Measurements from ENCODE around the gene INPP4B. TPM values are rescaled to one million over a fixed set of nuclear protein-coding genes. Genes with fewer than 3 reads are reported as not detected.

Gene INPP4B
- total and polyA plus RNA-seq, 2 donors (not counting 1 experiment from before 2014, with no cell fraction given) = 19.7 to 22.2 TPM

- H3K4me1 ChIP-seq (ENCODE audit: control insufficient read depth, extremely low read depth, insufficient read depth, low read length) = no peaks in the 10 kb centered on the region
- no peak overlapping the region for H3K27ac ChIP-seq (ENCODE audit: insufficient read depth, low read length)
- H3K36me3 ChIP-seq (ENCODE audit: control insufficient read depth, insufficient read depth, low read length) = no peaks in the 10 kb centered on the region
- no peak overlapping the region for H3K4me3 ChIP-seq (replicated peaks in 1 of 4; ENCODE audit: control extremely low read depth in 1 of 4, insufficient read depth in 1 of 4, low read depth in 3 of 4, low read length in 4 of 4)
- no peak for TF ChIP-seq CTCF (conservative IDR thresholded peaks at IDR 0.05 in 1 of 2, IDR thresholded peaks at IDR 0.05 in 1 of 2; ENCODE audit: low read depth in 1 of 2, low read length in 2 of 2)
- TF ChIP-seq EZH2 (IDR thresholded peaks at IDR 0.05; ENCODE audit: low read length, missing control alignments) = no peak
- no peaks in the 10 kb centered on the region for H3K79me2 ChIP-seq (ENCODE audit: control insufficient read depth, insufficient read depth, low read length)
- no peak overlapping the region for H3K4me2 ChIP-seq (ENCODE audit: extremely low read depth, insufficient read depth, low read length)
- DNase-seq (ENCODE audit: low read depth in 2 of 2) = no peak
- no peaks in the 10 kb centered on the region for H4K20me1 ChIP-seq (ENCODE audit: control insufficient read depth, extremely low read depth, insufficient read depth, low read length)
- H2AFZ ChIP-seq (ENCODE audit: low read length) = no peak overlapping the region
- H3K27me3 ChIP-seq (ENCODE audit: control insufficient read depth, insufficient read depth, low read length) = no peaks in the 10 kb centered on the region
- H3K9me3 ChIP-seq (ENCODE audit: control insufficient read depth, insufficient read depth, low read depth, low read length) = no peaks in the 10 kb centered on the region
- no peak overlapping the region for H3K9ac ChIP-seq (ENCODE audit: insufficient read depth, low read length)
Measured at GRCh38 chr4:142324572-142324971, 521.5 kb downstream of the INPP4B start.

DNA sequence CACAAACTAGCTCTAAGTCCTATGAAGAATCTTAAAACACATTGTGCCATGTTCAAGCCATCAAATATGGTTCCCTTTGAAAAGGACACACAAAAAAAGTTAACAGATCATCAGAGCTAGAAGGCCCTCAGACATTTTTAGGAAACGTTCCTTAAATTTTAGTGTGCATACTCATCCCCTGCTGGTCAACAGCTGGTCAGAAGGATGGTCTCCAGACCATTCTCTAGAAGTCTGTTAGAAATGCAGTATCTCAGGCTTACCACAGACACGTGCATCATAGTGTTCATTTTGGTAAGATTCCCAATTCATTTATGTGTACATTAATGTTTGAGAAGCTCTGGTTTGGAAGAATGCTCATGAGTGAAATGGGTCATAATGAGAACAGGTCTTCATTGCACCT lies 523.1 kb downstream of the INPP4B start:
- no peak for TF ChIP-seq EZH2 (IDR thresholded peaks at IDR 0.05; ENCODE audit: low read length, missing control alignments)
- no peak for TF ChIP-seq CTCF (conservative IDR thresholded peaks at IDR 0.05 in 1 of 2, IDR thresholded peaks at IDR 0.05 in 1 of 2; ENCODE audit: low read depth in 1 of 2, low read length in 2 of 2)
- Histone ChIP-seq H3K4me1 (ENCODE audit: control insufficient read depth, extremely low read depth, insufficient read depth, low read length) (no peaks in the 10 kb centered on the region), H3K9ac (ENCODE audit: insufficient read depth, low read length) (no peak overlapping the region), H3K4me3 (replicated peaks in 1 of 4; ENCODE audit: control extremely low read depth in 1 of 4, insufficient read depth in 1 of 4, low read depth in 3 of 4, low read length in 4 of 4) (no peak overlapping the region), H2AFZ (ENCODE audit: low read length) (no peak overlapping the region), H3K9me3 (ENCODE audit: control insufficient read depth, insufficient read depth, low read depth, low read length) (no peaks in the 10 kb centered on the region), H3K27me3 (ENCODE audit: control insufficient read depth, insufficient read depth, low read length) (no peaks in the 10 kb centered on the region), H3K27ac (ENCODE audit: insufficient read depth, low read length) (no peak overlapping the region), H3K36me3 (ENCODE audit: control insufficient read depth, insufficient read depth, low read length) (no peaks in the 10 kb centered on the region), H3K79me2 (ENCODE audit: control insufficient read depth, insufficient read depth, low read length) (no peaks in the 10 kb centered on the region), H4K20me1 (ENCODE audit: control insufficient read depth, extremely low read depth, insufficient read depth, low read length) (no peaks in the 10 kb centered on the region), H3K4me2 (ENCODE audit: extremely low read depth, insufficient read depth, low read length) (no peak overlapping the region)
- no peak for DNase-seq (ENCODE audit: low read depth in 2 of 2)

- Histone ChIP-seq H3K79me2 (ENCODE audit: control insufficient read depth, insufficient read depth, low read length) (no peaks in the 10 kb centered on the region), H3K4me1 (ENCODE audit: control insufficient read depth, extremely low read depth, insufficient read depth, low read length) (no peaks in the 10 kb centered on the region), H2AFZ (ENCODE audit: low read length) (no peak overlapping the region)
Measured at GRCh38 chr4:142318280-142318679, 527.8 kb downstream of the INPP4B start.

More at GRCh38 chr4:142318280-142318679, 527.8 kb downstream of the INPP4B start:
- H3K4me3 ChIP-seq (replicated peaks in 1 of 4; ENCODE audit: control extremely low read depth in 1 of 4, insufficient read depth in 1 of 4, low read depth in 3 of 4, low read length in 4 of 4) = no peak overlapping the region
- no peaks in the 10 kb centered on the region for H3K27me3 ChIP-seq (ENCODE audit: control insufficient read depth, insufficient read depth, low read length)
- H3K4me2 ChIP-seq (ENCODE audit: extremely low read depth, insufficient read depth, low read length) = no peak overlapping the region
- no peak overlapping the region for H3K27ac ChIP-seq (ENCODE audit: insufficient read depth, low read length)
- TF ChIP-seq EZH2 (IDR thresholded peaks at IDR 0.05; ENCODE audit: low read length, missing control alignments) (no peak), CTCF (conservative IDR thresholded peaks at IDR 0.05 in 1 of 2, IDR thresholded peaks at IDR 0.05 in 1 of 2; ENCODE audit: low read depth in 1 of 2, low read length in 2 of 2) (no peak)
- no peak for DNase-seq (ENCODE audit: low read depth in 2 of 2)
- no peaks in the 10 kb centered on the region for H3K36me3 ChIP-seq (ENCODE audit: control insufficient read depth, insufficient read depth, low read length)
- no peak overlapping the region for H3K9ac ChIP-seq (ENCODE audit: insufficient read depth, low read length)
- H4K20me1 ChIP-seq (ENCODE audit: control insufficient read depth, extremely low read depth, insufficient read depth, low read length) = no peaks in the 10 kb centered on the region
- no peaks in the 10 kb centered on the region for H3K9me3 ChIP-seq (ENCODE audit: control insufficient read depth, insufficient read depth, low read depth, low read length)

Measured in fibroblast of lung (primary cell).